Upper lobe of left lung (tissue), 4 donors: Measurements from ENCODE around the gene WSCD2.

Source experiments
- POLR2A ChIP-seq, 4 donors: fragments of 450-650 bp; IDR thresholded peaks; one replicate each; pipeline ENCODE4 v1.5.1; 2016 to 2017; ENCODE audit warnings: antibody characterized with exemption in 4 of 4, mild to moderate bottlenecking in 2 of 4
- TF ChIP-seq, protein P1 (sequence below), 6 experiments: fragments of 450-650 bp in 4 of 6; fragments of 200-600 bp in 2 of 6; sonication (generic) in 2 of 6; IDR thresholded peaks; one replicate each; pipeline ENCODE4 v1.5.1; 2016 to 2019; ENCODE audit warnings: antibody characterized with exemption in 6 of 6

DNA sequence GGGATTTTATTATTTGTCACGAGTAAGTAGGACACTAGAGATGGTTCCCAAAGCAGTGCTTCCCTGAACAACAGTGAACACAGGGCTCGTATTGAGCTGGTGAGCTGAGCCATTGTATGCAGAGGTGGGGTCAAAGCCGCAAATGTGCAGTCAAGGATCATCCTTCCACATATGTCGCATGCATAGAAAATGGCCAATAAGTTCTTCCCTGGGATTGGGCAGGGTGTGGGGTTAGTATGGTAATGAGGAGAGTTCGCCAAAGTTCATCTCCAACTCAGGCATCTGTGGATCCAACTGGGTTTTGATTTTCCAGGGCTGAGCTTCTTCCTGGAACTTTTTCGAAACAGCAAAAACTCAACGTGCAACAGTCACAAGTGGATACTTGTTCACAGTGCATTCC is 123.4 kb downstream of the WSCD2 start:
- TF ChIP-seq, protein P1, sequence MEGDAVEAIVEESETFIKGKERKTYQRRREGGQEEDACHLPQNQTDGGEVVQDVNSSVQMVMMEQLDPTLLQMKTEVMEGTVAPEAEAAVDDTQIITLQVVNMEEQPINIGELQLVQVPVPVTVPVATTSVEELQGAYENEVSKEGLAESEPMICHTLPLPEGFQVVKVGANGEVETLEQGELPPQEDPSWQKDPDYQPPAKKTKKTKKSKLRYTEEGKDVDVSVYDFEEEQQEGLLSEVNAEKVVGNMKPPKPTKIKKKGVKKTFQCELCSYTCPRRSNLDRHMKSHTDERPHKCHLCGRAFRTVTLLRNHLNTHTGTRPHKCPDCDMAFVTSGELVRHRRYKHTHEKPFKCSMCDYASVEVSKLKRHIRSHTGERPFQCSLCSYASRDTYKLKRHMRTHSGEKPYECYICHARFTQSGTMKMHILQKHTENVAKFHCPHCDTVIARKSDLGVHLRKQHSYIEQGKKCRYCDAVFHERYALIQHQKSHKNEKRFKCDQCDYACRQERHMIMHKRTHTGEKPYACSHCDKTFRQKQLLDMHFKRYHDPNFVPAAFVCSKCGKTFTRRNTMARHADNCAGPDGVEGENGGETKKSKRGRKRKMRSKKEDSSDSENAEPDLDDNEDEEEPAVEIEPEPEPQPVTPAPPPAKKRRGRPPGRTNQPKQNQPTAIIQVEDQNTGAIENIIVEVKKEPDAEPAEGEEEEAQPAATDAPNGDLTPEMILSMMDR (IDR thresholded peaks at IDR 0.05): no peak
- TF ChIP-seq POLR2A (IDR thresholded peaks at IDR 0.05): no peak
